HG03045 (cell line): Measurements from ENCODE around the gene ADGRB2.

Source experiments
- ATAC-seq: cut with Tn5 transposase; IDR thresholded peaks from one replicate; pipeline ENCODE4 v1.9.1; 2021; ENCODE audit warnings: mild to moderate bottlenecking, moderate library complexity; ENCODE audit not compliant: unreplicated experiment

The ADGRB2 gene

GRCh38 chr1:31687601-31688000 is 76.5 kb downstream of the ADGRB2 start:
- ATAC-seq, result no peak

DNA sequence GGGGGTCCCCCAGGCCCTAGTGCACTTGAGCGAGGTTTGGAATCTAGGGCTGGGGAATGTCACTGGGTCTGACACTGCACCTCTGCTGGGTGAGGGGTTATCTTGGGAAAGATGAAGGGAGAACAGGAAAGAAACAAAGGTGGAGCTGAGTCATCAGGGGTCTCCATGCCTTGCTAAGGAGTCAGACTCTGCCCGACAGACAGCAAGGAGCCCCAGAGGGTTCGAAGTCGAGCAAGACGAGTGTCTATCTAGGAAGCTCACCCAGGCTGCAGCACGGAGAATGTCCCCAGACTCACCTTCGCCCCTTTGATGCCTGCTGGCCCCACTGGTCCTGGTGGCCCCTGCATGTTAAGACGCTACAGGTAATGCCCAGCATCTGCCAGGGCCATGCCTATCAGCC is 78.3 kb downstream of the ADGRB2 start:
- ATAC-seq, result no peak

GRCh38 chr1:31683997-31684396 is 80.1 kb downstream of the ADGRB2 start:
- no peak for ATAC-seq

DNA sequence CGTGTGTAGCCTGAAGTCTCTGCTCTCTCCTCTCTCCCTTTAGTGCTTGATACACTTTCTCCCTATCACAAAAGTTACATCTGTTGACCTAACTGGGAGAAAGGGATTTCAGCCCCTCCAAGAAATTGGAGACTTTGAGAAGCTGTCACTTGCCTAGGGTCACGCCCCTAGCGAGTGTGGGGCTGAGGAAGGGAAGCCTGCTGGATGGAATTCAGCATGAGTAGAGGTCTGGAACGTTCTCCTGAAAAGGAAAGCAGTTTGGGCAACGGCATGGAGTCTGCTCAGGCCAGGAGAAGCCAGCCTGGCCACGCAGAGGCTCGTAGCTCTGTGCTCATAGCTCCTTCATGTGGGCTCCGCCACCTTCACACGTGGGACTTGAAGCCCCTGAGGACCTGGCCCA is 82.7 kb downstream of the ADGRB2 start:
- ATAC-seq, result no peak

DNA sequence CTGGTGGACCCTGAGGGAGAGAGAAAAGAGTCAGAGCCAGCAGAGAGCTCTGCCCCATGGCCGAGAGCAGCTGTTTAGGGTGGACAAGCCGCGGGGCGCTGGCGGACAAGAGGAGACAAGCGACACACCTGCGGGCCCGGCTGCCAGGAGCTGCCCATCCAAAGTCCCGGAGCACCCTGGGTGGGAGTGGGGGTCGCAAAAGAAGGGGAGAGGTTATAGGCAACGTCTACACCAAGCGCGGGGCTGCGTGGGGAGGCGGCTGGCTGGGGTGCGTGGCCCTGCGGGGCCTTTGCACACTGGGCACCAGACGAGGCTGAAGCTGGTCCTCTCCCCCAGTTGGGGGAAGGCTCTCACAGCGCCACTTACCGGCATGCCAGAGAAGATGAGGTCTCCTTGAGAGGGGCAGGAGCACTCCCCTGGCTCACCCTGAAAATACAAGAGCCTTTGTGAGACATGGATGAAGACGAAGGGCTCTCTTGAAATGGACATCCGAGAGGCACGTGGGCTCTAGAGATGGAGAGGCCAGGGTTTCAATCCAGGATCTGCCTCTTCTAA is 84.4 kb downstream of the ADGRB2 start:
- ATAC-seq, result no peak

- ATAC-seq, result no peak
Measured at GRCh38 chr1:31679091-31679490, 85.0 kb downstream of the ADGRB2 start.

- ATAC-seq, result no peak
Measured at GRCh38 chr1:31678681-31679080, 85.5 kb downstream of the ADGRB2 start.

- no peak for ATAC-seq
Measured at GRCh38 chr1:31677949-31678348, 86.2 kb downstream of the ADGRB2 start.

DNA sequence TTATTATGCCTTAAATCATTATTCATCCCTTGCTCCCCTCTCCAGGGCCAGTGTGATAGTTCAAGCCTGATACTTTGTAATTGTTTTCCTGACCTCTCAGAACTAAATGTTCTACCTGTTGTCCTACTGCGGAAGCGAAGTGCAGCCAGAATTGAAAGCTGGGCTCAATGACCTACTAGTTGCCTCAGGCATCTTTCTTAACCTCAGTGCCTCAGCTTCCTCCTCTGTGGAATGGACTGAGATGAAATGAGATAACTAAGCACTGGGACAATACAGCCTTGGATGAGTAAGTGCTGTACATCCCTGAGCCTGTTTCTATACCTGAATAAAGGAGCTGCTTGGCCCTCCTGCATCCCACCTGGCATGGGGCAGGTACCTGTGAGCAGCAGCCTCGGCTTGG is 86.7 kb downstream of the ADGRB2 start:
- ATAC-seq, result no peak
